Activated CD8-positive, alpha-beta T cell treated with anti-CD3 and anti-CD28 coated beads, Interleukin-2, amount 10 ng/mL, durations not matched to agents 7 days and 5 days (primary cell): ENCODE data around the gene OXNAD1. TPM values are rescaled to one million over a fixed set of nuclear protein-coding genes. Genes with fewer than 3 reads are reported as not detected.
"Not testable (repeated sequence)": the region's sequence is repeated elsewhere in the genome, so short reads cannot be mapped to it uniquely, and the experiment has no call there.

Experiments used
- ATAC-seq: fragments of 150-1000 bp; cut with Tn5 transposase; one replicate; pipeline ENCODE4 v1.10.0; 2021; ENCODE audit warnings: moderate library complexity
- CTCF ChIA-PET: fragments of 350-600 bp; sonication (Branson Sonifier 250); formaldehyde crosslinking; loops from one replicate; lab custom pipeline; 2021; ENCODE audit warnings: antibody characterized with exemption; lab: Charles Lee
- POLR2A ChIA-PET: fragments of 350-600 bp; sonication (Branson Sonifier 250); formaldehyde crosslinking; loops from one replicate; lab custom pipeline; 2021; ENCODE audit warnings: antibody characterized with exemption; lab: Charles Lee
- DNase-seq: peaks from one replicate; pipeline ENCODE4 v3.0.0-alpha.2; 2020
- H3K27ac Mint-ChIP-seq: one replicate; pipeline ENCODE4 v1.8.0; 2021; ENCODE audit warnings: mild to moderate bottlenecking, mixed read lengths
- H3K27me3 Mint-ChIP-seq: one replicate; pipeline ENCODE4 v1.8.0; 2021; ENCODE audit warnings: low read depth, mixed read lengths
- H3K36me3 Mint-ChIP-seq: one replicate; pipeline ENCODE4 v1.8.0; 2021; ENCODE audit warnings: low read depth, mixed read lengths
- H3K4me1 Mint-ChIP-seq: one replicate; pipeline ENCODE4 v1.8.0; 2021; ENCODE audit warnings: low read depth, mixed read lengths
- H3K4me3 Mint-ChIP-seq: one replicate; pipeline ENCODE4 v1.8.0; 2021; ENCODE audit warnings: mild to moderate bottlenecking, mixed read lengths
- H3K9me3 Mint-ChIP-seq: one replicate; pipeline ENCODE4 v1.8.0; 2022; ENCODE audit warnings: mixed read lengths; ENCODE audit not compliant: insufficient read depth
- total RNA-seq, 2 experiments: library from RNA; stranded (reverse); gene quantifications; one replicate each; pipeline ENCODE4 v1.2.3, GENCODE V29; 2021

OXNAD1 gene
- total RNA-seq, 2 experiments from 2014 or later, result 68.2 to 69.1 TPM

DNA sequence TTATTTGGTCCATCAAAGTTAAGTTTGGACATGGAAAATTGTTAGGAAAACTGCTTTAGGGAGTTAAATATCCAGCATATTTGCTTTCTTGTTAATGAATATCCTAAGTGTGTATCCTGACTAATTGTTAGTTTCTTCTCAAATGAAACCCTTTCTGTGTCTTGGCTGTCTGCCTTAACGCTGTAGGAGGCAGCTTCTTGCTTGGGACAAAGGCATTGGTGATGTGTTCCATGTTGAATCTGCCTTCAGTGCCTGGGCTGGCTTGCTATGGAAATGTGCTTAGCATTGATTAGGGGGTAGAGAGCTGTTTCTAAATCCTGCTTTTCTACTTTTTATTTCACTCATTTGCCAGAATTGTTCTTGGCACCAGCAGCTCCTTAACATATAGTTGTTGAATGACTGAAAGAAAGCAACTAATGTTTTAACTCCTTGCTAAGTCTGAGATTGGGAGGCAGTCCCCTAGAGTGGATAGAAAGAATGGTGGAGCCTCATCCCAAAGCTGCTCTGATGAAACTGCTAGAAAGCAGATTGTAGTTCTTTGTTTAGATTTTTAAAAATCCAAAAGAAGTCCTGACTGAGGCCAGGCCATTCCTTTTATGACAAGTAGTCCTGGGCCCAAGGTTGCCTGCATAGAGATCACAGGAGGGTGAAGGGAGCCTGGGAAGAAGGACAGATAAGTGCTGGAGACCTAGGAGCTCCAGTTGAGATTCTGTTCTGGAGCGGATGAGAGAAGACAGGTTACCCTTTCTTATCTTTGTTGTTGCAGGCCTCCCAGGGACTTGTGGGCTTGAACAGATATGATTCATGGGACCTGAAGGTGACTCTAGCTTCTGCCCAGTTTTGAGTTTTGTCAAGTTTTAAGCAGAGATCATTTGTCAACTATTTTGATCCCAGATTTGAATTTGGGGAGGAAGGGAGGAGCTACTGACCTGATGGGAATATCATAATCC is 39.3 kb downstream of the OXNAD1 start:
- Mint-ChIP-seq H3K36me3 (peaks cover 95% of the 10 kb centered on the region), H3K4me1 (peaks cover 95% of the 10 kb centered on the region), H3K4me3 (peak overlapping the region; percentile 61), H3K9me3 (no peaks in the 10 kb centered on the region), H3K27me3 (no peaks in the 10 kb centered on the region), H3K27ac (peak overlapping the region; percentile 86)
- ATAC-seq (no peak), DNase-seq (peak; percentile 34)
- CTCF ChIA-PET, result interaction anchor here (0.7 to 10.7 kb wide), 10 partner anchors 9 to 246 kb away, joined by 3 to 190 read pairs (median 4); partner anchors contain the start of gene RFTN1
- POLR2A ChIA-PET, result interaction anchor here (0.9 to 4.3 kb wide), 5 partner anchors 9 to 16 kb away, joined by 3 to 41 read pairs (median 14); no protein-coding TSS in a partner anchor

DNA sequence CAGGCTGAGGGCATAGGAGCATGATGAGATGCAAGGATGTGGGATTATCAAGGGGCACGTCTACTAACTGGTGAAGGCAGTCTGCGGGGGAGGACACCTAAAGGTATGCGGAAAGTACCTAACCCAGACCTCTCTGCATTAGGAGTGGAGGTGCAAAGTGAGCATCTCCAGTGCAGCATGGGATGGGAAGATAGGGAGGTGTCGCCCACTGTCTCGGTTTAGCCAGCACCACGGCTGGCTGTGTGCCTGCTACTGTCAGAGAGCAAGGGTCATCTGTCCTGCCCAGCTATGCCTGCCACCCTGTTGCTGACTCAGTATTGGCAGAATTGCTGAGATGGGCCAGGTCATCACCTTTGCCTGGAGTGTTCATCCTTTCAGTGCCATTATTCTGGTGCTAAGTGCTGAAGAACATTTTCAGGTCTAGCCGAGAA is 40.1 kb downstream of the OXNAD1 start:
- Mint-ChIP-seq H3K27me3 (no peaks in the 10 kb centered on the region), H3K36me3 (peaks cover 95% of the 10 kb centered on the region), H3K4me1 (peaks cover 95% of the 10 kb centered on the region), H3K27ac (peak overlapping the region; percentile 86), H3K9me3 (no peaks in the 10 kb centered on the region), H3K4me3 (peak overlapping the region; percentile 61)
- DNase-seq (peak; percentile 53), ATAC-seq (peak; percentile 6)
- ChIA-PET CTCF (interaction anchor here (0.9 to 10.7 kb wide), 5 partner anchors 9 to 41 kb away, joined by 4 to 190 read pairs (median 16); no protein-coding TSS in a partner anchor), POLR2A (interaction anchor here (2.1 to 2.7 kb wide), 3 partner anchors 10 to 17 kb away, joined by 7 to 15 read pairs (median 14); no protein-coding TSS in a partner anchor)

DNA sequence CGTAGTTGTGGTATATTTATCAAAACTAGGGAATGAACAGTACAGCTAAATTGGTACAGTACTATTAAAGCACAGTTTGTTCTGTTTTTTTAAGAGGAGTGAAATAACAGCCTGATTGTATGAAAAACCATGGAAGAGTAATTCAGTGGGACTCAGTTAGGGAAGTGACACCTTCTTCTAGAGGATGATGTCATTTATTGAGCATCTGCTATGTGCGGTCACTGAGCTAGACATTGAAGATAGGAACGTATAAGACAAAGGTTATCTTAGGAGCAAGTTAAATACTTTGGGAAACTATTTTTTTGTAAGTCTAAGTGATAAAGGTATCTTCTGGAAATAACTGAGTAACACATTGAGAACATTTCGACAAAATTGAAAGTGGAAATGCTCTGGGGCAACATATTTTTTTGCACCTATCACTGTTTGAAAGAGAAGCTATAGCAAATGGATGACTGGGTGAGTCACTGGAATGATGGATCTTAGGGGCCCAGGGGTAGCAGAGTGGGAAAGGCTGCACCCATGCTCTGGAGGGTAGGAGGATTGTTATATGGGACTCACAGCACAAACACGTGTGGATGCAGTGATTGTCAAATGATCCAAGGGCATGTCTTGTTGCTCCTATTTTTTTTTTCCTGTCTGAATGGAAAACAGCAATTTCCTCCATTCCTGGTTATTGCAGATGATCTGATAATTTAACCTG is 43.0 kb downstream of the OXNAD1 start:
- peaks cover 88% of the 10 kb centered on the region for H3K36me3 Mint-ChIP-seq
- ChIA-PET CTCF (interaction anchor here (0.9 to 10.7 kb wide), 5 partner anchors 11 to 43 kb away, joined by 3 to 190 read pairs (median 3); partner anchors contain the start of genes DPH3 and OXNAD1), POLR2A (interaction anchor here (0.6 to 1.7 kb wide), 5 partner anchors 13 to 203 kb away, joined by 3 to 7 read pairs (median 3); no protein-coding TSS in a partner anchor)
- no peaks in the 10 kb centered on the region for H3K9me3 Mint-ChIP-seq
- no peaks in the 10 kb centered on the region for H3K27me3 Mint-ChIP-seq
- ATAC-seq (no peak), DNase-seq (peak; percentile 21)
- peak overlapping the region; percentile 25 for H3K4me3 Mint-ChIP-seq
- peaks cover 91% of the 10 kb centered on the region for H3K4me1 Mint-ChIP-seq
- peak overlapping the region; percentile 70 for H3K27ac Mint-ChIP-seq

DNA sequence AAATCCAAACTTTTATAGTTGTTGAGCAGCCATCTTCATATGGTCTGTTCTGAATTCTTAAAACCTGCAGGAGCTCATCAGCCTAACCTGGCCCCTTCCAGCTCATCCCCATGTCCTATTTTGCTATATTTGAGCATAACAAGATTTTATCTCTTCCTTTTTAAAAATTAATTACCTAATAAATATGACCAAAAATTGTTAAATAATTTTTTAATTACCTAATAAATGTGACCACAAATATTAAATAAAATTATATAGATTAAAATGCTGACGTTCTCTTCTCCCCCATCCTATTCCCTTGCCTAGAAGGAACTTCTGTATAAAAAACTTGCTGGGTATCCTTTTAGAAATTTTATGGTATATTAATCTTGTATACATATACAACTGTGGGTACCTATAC is 43.7 kb downstream of the OXNAD1 start:
- POLR2A ChIA-PET, result interaction anchor here (0.6 to 1.7 kb wide), 3 partner anchors 12 to 203 kb away, joined by 3 to 4 read pairs (median 3); no protein-coding TSS in a partner anchor
- H3K36me3 Mint-ChIP-seq, result peaks cover 88% of the 10 kb centered on the region
- H3K27ac Mint-ChIP-seq, result peak overlapping the region; percentile 70

DNA sequence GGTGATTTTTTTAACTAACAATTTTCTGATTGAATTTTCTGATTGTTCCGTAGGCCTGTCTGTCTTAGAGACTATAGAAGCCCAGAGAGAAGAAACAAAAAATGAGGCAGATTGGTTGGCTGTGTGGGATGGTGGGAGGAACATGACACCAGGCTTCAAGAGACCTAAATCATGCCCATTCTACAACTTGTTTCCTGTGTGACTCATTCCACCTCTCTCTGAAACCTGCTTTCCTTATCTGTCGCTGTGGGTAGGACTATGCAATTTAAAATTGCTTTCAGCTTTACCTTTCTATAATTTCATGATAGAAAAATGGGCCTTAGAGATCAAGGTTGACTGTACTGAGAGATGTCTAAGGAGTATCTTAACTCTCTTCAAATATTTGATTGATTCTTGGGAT is 44.5 kb downstream of the OXNAD1 start:
- H3K4me1 Mint-ChIP-seq, result peaks cover 94% of the 10 kb centered on the region
- H3K36me3 Mint-ChIP-seq, result peaks cover 90% of the 10 kb centered on the region
- no peaks in the 10 kb centered on the region for H3K27me3 Mint-ChIP-seq
- ATAC-seq (peak; percentile 79), DNase-seq (peak; percentile 81)
- no peaks in the 10 kb centered on the region for H3K9me3 Mint-ChIP-seq
- ChIA-PET POLR2A (interaction anchor here (1.0 kb wide), 3 partner anchors 8 to 23 kb away, joined by 3 to 6 read pairs (median 6); no protein-coding TSS in a partner anchor), CTCF (interaction anchor here (1.4 to 10.7 kb wide), 2 partner anchors 9 to 18 kb away, joined by 4 to 190 read pairs; no protein-coding TSS in a partner anchor)
- H3K4me3 Mint-ChIP-seq, result peak overlapping the region; percentile 76
- H3K27ac Mint-ChIP-seq, result peak overlapping the region; percentile 93

More for the DNA sequence above, 43.7 kb downstream of the OXNAD1 start:
- no peak for DNase-seq
- H3K4me1 Mint-ChIP-seq, result peaks cover 92% of the 10 kb centered on the region
- CTCF ChIA-PET, result interaction anchor here (0.9 to 10.7 kb wide), 5 partner anchors 8 to 43 kb away, joined by 3 to 190 read pairs (median 4); no protein-coding TSS in a partner anchor
- ATAC-seq, result no peak
- H3K27me3 Mint-ChIP-seq, result no peaks in the 10 kb centered on the region
- H3K4me3 Mint-ChIP-seq, result peak overlapping the region; percentile 76
- no peaks in the 10 kb centered on the region for H3K9me3 Mint-ChIP-seq

DNA sequence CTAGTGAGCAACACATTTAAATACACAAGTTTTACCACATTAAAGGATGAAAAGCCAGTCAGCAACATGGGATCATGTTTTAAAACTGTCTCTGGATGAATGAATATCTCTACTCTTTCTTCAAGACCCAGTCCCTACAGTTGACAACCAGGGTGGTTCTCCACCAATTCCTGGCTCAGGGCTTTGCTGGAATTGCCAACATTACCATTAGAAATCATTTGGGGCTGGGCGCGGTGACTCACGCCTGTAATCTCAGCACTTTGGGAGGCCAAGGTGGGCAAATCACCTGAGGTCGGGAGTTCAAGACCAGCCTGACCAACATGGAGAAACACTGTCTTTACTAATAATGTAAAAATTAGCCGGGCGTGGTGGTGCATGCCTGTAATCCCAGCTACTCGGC is 45.5 kb downstream of the OXNAD1 start:
- Mint-ChIP-seq H3K27ac (peak overlapping the region; percentile 93), H3K4me1 (peaks cover 94% of the 10 kb centered on the region), H3K36me3 (peaks cover 90% of the 10 kb centered on the region), H3K4me3 (peak overlapping the region; percentile 76)
- ChIA-PET POLR2A (interaction anchor here (0.7 to 5.2 kb wide), 2 partner anchors 9 to 1211 kb away, joined by 4 to 41 read pairs; partner anchors contain the start of gene RBSN), CTCF (interaction anchor here (2.6 to 12.3 kb wide), 2 partner anchors 9 to 20 kb away, joined by 8 to 264 read pairs; no protein-coding TSS in a partner anchor)
- H3K9me3 Mint-ChIP-seq, ATAC-seq, DNase-seq, H3K27me3 Mint-ChIP-seq: not testable (repeated sequence)

DNA sequence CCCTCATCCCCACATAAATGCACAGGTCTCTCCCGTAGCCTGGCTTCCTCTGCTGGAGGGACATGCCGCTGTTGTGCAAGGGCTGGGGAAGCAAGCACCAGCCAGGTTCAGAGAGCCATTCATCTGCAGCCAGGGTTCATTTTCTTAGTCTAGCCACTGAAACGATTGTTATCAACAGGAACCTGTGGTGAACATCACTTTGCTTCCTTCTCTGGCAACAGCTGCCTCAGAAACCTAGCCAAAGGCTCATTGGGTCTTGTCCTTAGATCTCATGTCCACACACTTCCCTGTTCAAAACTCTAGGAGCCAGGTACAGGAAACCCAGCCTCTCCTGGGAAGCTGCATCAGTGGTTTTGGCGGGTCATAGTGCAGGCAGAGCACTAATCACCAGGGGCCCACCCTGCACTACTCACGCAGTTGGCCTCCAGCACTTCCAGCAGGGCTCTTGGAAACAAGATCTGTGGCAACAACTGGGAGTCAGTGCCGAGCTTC is 47.0 kb downstream of the OXNAD1 start:
- CTCF ChIA-PET, result interaction anchor here (0.8 to 12.3 kb wide), 11 partner anchors 8 to 238 kb away, joined by 3 to 264 read pairs (median 10); partner anchors contain the start of gene OXNAD1
- H3K27ac Mint-ChIP-seq, result peak overlapping the region; percentile 90

DNA sequence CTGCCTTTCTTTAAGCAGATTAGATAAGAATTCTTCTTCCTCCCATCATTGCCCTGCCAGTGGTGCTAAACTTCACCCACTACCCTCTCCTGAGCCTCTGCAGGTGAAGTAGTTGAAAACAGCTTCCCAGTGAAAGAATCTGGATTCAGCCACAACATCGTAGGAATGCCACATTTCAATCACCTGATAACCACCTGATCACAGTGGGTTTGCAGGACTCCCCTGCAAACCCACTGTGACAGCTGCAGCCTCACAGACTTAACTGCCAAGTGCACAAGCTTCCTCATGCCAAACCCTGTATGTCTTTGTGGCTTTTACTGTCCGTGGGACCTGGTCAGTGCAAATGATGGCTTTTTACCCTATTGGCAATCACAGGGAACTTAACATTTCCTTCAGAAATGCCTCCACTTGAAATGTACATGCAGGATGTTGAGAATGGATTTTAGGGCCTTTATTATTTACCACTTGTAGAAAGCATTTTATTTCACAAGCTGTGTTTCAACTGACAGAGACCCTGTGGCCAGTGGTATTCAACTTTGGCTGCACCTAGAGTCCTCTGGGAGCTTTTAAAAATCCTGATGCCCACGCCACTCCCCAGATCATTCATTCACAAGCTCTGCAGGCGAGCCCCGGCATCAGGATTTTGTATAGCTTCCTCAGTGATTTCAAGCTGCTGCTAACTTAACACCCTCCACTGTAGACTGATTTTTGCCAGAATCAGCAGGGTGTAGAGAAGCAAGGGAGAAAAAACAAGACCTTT is 49.1 kb downstream of the OXNAD1 start:
- Mint-ChIP-seq H3K9me3 (no peaks in the 10 kb centered on the region), H3K4me3 (peak overlapping the region; percentile 8), H3K36me3 (peaks cover 91% of the 10 kb centered on the region), H3K27ac (peak overlapping the region; percentile 81), H3K4me1 (peaks cover 95% of the 10 kb centered on the region), H3K27me3 (no peaks in the 10 kb centered on the region)
- CTCF ChIA-PET, result interaction anchor here (0.6 to 12.3 kb wide), 9 partner anchors 10 to 1015 kb away, joined by 3 to 264 read pairs (median 14); partner anchors contain the start of gene OXNAD1
- POLR2A ChIA-PET, result interaction anchor here (0.8 to 5.2 kb wide), 7 partner anchors 10 to 208 kb away, joined by 3 to 41 read pairs (median 5); partner anchors contain the start of genes DPH3 and OXNAD1
- no peak for ATAC-seq
- DNase-seq, result no peak

More for the DNA sequence above, 47.0 kb downstream of the OXNAD1 start:
- ATAC-seq, result peak; percentile 68
- POLR2A ChIA-PET, result interaction anchor here (0.7 to 5.2 kb wide), 5 partner anchors 10 to 47 kb away, joined by 3 to 41 read pairs (median 6); partner anchors contain the start of genes DPH3 and OXNAD1
- DNase-seq, result peak; percentile 76
- Mint-ChIP-seq H3K4me1 (peaks cover 94% of the 10 kb centered on the region), H3K9me3 (no peaks in the 10 kb centered on the region), H3K36me3 (peaks cover 90% of the 10 kb centered on the region), H3K4me3 (peak overlapping the region; percentile 62), H3K27me3 (no peaks in the 10 kb centered on the region)

DNA sequence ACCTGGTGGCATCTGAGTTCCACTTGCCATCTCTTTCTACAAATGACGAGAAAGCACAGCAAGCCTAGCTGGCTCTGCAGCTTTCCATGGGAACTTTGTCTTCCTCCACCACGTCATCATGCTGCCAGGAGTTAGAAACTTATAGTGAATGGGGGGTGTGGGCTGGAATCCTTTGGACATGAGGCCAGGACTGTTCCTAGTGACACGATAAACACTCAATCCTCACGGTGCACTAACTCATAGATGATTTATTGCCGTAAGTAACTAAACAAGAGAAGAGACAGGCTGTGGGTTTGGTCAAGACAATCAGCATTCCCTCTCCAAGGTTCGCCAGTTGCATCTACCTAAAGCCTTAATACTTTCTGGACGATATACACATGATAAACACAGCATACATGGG is 50.6 kb downstream of the OXNAD1 start:
- H3K36me3 Mint-ChIP-seq, result peaks cover 91% of the 10 kb centered on the region
- ChIA-PET CTCF (interaction anchor here (0.8 to 12.3 kb wide), 9 partner anchors 11 to 235 kb away, joined by 3 to 264 read pairs (median 14); partner anchors contain the start of gene OXNAD1), POLR2A (interaction anchor here (1.0 to 5.2 kb wide), 2 partner anchors 14 to 46 kb away, joined by 3 to 41 read pairs; no protein-coding TSS in a partner anchor)
- no peaks in the 10 kb centered on the region for H3K27me3 Mint-ChIP-seq
- H3K4me3 Mint-ChIP-seq, result no peak overlapping the region
- DNase-seq (peak; percentile 19), ATAC-seq (no peak)
- no peaks in the 10 kb centered on the region for H3K9me3 Mint-ChIP-seq
- peaks cover 93% of the 10 kb centered on the region for H3K4me1 Mint-ChIP-seq
- peak overlapping the region; percentile 77 for H3K27ac Mint-ChIP-seq
